ENCODE data around the gene NPVF. TPM values are rescaled to one million over a fixed set of nuclear protein-coding genes. Genes with fewer than 3 reads are reported as not detected.

NPVF gene
- polyA plus RNA-seq (2011; rRNA removed), result not detected in 2 replicates
- polyA plus RNA-seq (2012; cell fraction: cytosol; rRNA removed), result not detected in 2 replicates
- not detected in 2 replicates for polyA plus RNA-seq (2012; cell fraction: nucleus; rRNA removed)
- polyA plus RNA-seq (2017; fragmentation: RNase III; extraction: RNeasy Plus Mini Kit Qiagen cat#74134 plus additional on column Dnase treatment), result not detected in 3 replicates
- polyA minus RNA-seq (2011; rRNA and poly(A)+ RNA removed), result not detected in 2 replicates

- H3K4me3 ChIP-seq, result no peak within 1 kb of the TSS
- H3K4me2 ChIP-seq, result no peak within 1 kb of the TSS
- no peak for TF ChIP-seq CEBPB (IDR thresholded peaks at IDR 0.05)
- TF ChIP-seq FOSB (CRISPR knock-in tag; IDR thresholded peaks at IDR 0.05), result no peak
- no peak for TF ChIP-seq KDM5A (IDR thresholded peaks at IDR 0.05)
- TF ChIP-seq CBX8 (IDR thresholded peaks at IDR 0.05), result no peak
- no peak for TF ChIP-seq POLR2A (IDR thresholded peaks at IDR 0.05; ENCODE audit: low read length)
- no peak for TF ChIP-seq ELK1 (IDR thresholded peaks at IDR 0.05; ENCODE audit: low read depth, low read length)
- TF ChIP-seq CBX2 (IDR thresholded peaks at IDR 0.05; ENCODE audit: borderline replicate concordance, low read depth), result no peak
- no peak for TF ChIP-seq TP53 (CRISPR knock-in tag; IDR thresholded peaks at IDR 0.05)
- TF ChIP-seq GATA3 (IDR thresholded peaks at IDR 0.05; ENCODE audit: borderline replicate concordance), result no peak
- TF ChIP-seq KDM1A (IDR thresholded peaks at IDR 0.05; ENCODE audit: low read depth), result no peak
- TF ChIP-seq HDAC2 (IDR thresholded peaks at IDR 0.05), result no peak
- TF ChIP-seq RNF2 (IDR thresholded peaks at IDR 0.05; ENCODE audit: borderline replicate concordance, low read depth), result no peak
- TF ChIP-seq RFX5 (IDR thresholded peaks at IDR 0.05), result no peak
- TF ChIP-seq SREBF2 (IDR thresholded peaks at IDR 0.05), result no peak
- TF ChIP-seq JUN (IDR thresholded peaks at IDR 0.05), result no peak
- no peak for TF ChIP-seq FOSL2 (IDR thresholded peaks at IDR 0.05)
- no peak for TF ChIP-seq FOSL2 (CRISPR knock-in tag; IDR thresholded peaks at IDR 0.05)
- no peak for TF ChIP-seq ZC3H11A (IDR thresholded peaks at IDR 0.05)
- TF ChIP-seq NR3C1 (IDR thresholded peaks at IDR 0.05), result no peak
- no peak for TF ChIP-seq NPAS2 (CRISPR knock-in tag; IDR thresholded peaks at IDR 0.05; ENCODE audit: borderline replicate concordance)
- CTCF ChIA-PET, result interaction anchor here (0.6 to 1.8 kb wide), 3 partner anchors 11 to 502 kb away, joined by 3 to 7 read pairs (median 5); no protein-coding TSS in a partner anchor
- WGBS (ENCODE audit: missing lambda C conversion rate), result 0% methylated on average over 1 of the region's 1 CpG
- FAIRE-seq (no peak), ATAC-seq (no peak), DNase-seq (ENCODE audit: low read depth in 1 of 2, low spot score in 1 of 2) (no peak)
- POLR2A ChIA-PET, result no interaction called here
- H3K27ac ChIP-seq, result no peak within 1 kb of the TSS
- H3K4me1 ChIP-seq, result no peaks in the 10 kb centered on the region
- H3K9me3 ChIP-seq, result no peaks in the 10 kb centered on the region
Observed at GRCh38 chr7:25228386-25228785, at the start of gene NPVF. TSS of gene NPVF (minus strand) at chr7:25228486. CDS start at chr7:25228439, 47 bp downstream.

- ChIA-PET CTCF (no interaction called here), POLR2A (no interaction called here)
- TF ChIP-seq RNF2 (IDR thresholded peaks at IDR 0.05; ENCODE audit: borderline replicate concordance, low read depth), result no peak
- TF ChIP-seq CHD4 (IDR thresholded peaks at IDR 0.05; ENCODE audit: borderline replicate concordance), result no peak
- no peak for TF ChIP-seq CEBPB (IDR thresholded peaks at IDR 0.05)
- no peak for TF ChIP-seq RARB (CRISPR knock-in tag; IDR thresholded peaks at IDR 0.05)
- TF ChIP-seq CTCF (IDR thresholded peaks at IDR 0.05), result no peak
- no peak for TF ChIP-seq HOXA7 (CRISPR knock-in tag; IDR thresholded peaks at IDR 0.05)
- TF ChIP-seq CBX2 (IDR thresholded peaks at IDR 0.05; ENCODE audit: borderline replicate concordance, low read depth), result no peak
- no peak for TF ChIP-seq NR3C1 (IDR thresholded peaks at IDR 0.05)
- no peak for TF ChIP-seq CHD2 (IDR thresholded peaks at IDR 0.05; ENCODE audit: low read length, partially characterized antibody)
- no peak for TF ChIP-seq BHLHE40 (IDR thresholded peaks at IDR 0.05; ENCODE audit: low read depth, low read length)
- TF ChIP-seq RCOR1 (IDR thresholded peaks at IDR 0.05; ENCODE audit: low read depth, low read length), result no peak
- TF ChIP-seq ZSCAN20 (CRISPR knock-in tag; IDR thresholded peaks at IDR 0.05), result no peak
- TF ChIP-seq MAFK (IDR thresholded peaks at IDR 0.05; ENCODE audit: partially characterized antibody), result no peak
- no peak for TF ChIP-seq HMGXB4 (CRISPR knock-in tag; IDR thresholded peaks at IDR 0.05; ENCODE audit: borderline replicate concordance)
- TF ChIP-seq FOSB (CRISPR knock-in tag; IDR thresholded peaks at IDR 0.05), result no peak
- Histone ChIP-seq H3K4me3 (no peak overlapping the region), H3K4me2 (no peak overlapping the region), H3K27ac (no peak overlapping the region), H3K4me1 (no peaks in the 10 kb centered on the region), H3K9me3 (no peaks in the 10 kb centered on the region)
- ATAC-seq, result no peak
- FAIRE-seq, result peak; percentile 18
- DNase-seq (ENCODE audit: low read depth in 1 of 2, low spot score in 1 of 2), result no peak
- 23% methylated on average over 3 of the region's 3 CpGs for WGBS (ENCODE audit: missing lambda C conversion rate)
Observed at GRCh38 chr7:25272265-25272664, 44.0 kb upstream of the NPVF start.
